Measurements from ENCODE around the gene IL18.

DNA sequence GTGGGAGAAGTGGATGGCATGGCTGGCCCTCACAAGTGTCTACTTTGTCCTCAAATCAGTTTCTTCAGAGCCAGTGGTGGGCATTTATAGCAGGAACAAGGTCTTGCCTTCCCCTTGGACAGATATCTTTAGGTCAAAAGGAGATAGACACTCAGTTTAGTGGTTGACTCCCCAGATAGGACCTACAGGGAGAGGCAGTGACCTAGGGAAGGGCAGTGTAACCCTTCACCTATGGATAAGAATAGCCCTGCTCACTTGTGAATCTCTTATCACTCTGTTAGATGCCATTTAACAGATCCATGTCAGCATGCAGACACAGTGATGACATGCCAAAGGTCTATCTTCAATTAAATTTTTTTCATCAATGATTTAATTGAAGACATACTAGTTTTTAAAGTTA, 22.4 kb upstream of the IL18 start:
- TF ChIP-seq, protein P1, sequence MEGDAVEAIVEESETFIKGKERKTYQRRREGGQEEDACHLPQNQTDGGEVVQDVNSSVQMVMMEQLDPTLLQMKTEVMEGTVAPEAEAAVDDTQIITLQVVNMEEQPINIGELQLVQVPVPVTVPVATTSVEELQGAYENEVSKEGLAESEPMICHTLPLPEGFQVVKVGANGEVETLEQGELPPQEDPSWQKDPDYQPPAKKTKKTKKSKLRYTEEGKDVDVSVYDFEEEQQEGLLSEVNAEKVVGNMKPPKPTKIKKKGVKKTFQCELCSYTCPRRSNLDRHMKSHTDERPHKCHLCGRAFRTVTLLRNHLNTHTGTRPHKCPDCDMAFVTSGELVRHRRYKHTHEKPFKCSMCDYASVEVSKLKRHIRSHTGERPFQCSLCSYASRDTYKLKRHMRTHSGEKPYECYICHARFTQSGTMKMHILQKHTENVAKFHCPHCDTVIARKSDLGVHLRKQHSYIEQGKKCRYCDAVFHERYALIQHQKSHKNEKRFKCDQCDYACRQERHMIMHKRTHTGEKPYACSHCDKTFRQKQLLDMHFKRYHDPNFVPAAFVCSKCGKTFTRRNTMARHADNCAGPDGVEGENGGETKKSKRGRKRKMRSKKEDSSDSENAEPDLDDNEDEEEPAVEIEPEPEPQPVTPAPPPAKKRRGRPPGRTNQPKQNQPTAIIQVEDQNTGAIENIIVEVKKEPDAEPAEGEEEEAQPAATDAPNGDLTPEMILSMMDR (IDR thresholded peaks at IDR 0.05) = no peak
- TF ChIP-seq POLR2A (IDR thresholded peaks at IDR 0.05) = no peak
